Kidney tubule cell (primary cell): ENCODE data around the gene DEDD.
A peak's percentile ranks its signal among the peaks of the same experiment; 100 is the strongest.

Source experiments
- DNase-seq: peaks from one replicate; pipeline ENCODE4 v3.0.0-alpha.2; 2018; ENCODE audit warnings: low spot score

The DEDD gene

DNA sequence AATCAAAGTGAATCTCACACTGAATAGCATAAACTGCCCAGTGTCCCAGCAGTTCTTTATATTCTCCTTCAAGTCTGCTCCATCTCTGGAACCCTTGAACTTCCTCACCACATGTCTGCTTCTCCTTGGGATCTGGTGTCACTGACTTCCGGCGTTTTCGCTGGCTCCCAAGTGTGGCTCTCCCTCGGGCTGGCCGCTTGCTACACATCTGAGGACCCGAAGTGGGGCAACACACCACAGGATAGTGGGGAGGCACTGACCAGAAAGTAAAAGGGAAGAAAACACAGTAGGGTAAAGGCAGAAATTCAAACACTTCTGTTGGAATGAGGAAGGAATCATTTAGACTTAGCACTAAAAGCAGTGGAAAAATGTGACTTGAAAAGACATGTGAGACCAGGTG is 9.5 kb downstream of the DEDD start:
- DNase-seq: no peak

DNA sequence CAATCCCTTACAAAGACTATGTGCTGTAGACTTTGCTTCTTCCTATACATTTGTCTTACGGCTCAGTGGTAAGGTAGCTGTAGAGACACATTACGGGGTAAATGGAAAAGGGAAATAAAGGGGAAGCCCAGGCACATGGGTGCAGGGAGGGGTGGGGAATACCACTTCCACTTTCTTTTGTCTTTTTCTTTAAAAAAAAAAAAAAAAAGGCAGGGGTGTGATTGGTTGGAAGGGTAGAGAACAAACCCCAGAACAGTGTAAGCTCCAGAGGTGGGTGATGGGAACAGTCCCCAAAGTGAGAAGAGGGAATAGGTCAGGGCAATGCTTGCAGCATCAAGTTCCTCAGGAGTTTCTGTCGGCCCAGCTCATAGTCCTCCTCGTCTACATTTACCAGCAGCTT is 10.6 kb downstream of the DEDD start:
- no peak for DNase-seq

DNA sequence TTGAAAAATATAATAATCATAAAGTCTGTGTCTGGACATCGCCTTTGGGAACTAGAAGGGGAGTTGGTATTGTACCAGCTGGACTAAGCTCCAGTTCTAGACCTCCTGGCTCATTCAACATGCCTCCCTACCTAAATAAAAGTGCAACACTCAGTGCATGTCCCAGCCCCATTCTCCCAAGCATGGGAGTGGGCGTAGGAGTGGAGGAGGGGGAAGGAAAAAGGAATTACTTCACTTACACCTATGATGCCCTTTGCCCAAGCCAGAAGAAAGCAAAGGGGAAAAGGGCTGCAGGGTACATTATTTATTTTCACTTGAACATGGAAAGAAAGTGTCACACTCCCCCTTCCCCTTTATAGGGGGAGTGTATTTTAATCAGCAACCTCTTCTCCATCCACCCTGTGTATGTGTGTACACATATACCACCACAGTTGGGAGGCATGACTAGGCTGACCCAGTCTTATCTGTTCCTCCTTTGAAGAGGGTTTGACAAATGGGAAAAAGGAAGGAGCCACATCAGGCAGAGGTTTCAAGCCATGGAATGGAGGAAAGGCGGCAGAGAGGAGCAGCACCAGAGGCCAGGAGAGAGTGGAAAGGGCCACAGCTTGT is 11.3 kb downstream of the DEDD start:
- no peak for DNase-seq

DNA sequence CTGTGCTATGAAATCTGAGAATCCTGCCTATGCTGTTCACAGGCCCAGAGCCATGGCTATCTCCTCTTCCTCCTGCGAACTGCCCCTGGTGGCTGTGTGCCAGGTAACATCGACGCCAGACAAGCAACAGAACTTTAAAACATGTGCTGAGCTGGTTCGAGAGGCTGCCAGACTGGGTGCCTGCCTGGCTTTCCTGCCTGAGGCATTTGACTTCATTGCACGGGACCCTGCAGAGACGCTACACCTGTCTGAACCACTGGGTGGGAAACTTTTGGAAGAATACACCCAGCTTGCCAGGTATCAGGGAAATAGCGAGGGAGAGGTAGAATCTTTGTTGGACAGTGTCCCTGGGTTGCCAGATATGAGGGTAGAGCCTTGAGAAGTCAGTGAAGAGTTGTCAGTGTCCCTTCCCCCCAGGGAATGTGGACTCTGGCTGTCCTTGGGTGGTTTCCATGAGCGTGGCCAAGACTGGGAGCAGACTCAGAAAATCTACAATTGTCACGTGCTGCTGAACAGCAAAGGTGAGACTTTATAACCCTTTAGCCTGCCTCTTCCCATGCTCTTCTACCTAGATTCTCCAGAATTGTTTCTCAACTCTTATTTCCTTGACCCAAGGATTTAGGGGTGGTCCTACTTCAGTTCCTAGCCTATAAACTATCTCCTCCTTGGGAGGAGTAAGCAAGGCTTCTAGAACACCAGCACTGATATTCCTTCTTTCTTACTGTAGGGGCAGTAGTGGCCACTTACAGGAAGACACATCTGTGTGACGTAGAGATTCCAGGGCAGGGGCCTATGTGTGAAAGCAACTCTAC is 13.2 kb downstream of the DEDD start:
- DNase-seq: peak; percentile 91

DNA sequence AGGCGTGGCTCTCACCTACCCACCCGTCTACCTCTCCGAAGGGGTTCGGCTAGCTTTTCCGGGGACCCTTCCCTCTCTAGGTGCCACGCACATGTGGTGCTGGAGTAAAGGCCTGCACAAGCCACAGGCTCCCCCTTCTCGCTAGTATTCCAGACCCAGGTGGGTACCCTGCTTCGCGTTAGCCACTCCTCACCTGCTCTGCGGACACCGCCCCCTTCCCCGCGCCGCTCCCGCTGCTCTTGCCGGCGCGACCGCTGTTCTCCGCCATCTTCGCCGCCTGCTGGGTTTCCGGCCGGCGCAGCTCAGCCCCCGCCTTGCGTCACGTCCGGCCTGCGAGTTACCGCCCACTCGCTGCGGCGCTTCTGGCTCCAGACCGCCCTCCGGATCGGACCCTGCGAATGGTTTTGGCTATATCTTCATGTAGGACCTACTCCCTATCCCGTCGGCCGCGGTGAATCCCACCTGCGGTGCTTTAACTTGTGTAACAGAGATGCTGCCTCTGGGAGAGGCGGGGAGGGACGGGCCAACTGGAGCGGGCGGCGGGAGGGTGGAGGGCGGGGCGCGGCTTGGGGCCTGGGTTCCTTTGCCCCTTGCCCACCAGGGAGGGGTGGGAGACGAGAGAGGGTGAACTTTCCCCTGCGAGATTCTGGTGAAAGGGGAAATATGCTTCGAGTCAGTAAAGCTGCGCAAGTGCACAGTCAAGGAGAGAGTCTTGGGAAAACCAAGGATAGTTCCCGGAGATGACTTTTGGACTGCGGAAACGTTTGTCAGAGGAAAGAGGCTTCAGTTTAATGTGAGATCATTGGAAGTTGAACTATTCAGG is 14.5 kb downstream of the DEDD start, which contains the start of the genes NIT1 and PFDN2:
Gene NIT1 (plus strand): TSS at position 347 of the 823 bp plus-strand sequence. CDS start 72 bp downstream, at position 419.
Gene PFDN2 (minus strand): TSS at position 279 of the 823 bp plus-strand sequence. CDS start 11 bp downstream, at position 268.
- peak; percentile 88 for DNase-seq

DNA sequence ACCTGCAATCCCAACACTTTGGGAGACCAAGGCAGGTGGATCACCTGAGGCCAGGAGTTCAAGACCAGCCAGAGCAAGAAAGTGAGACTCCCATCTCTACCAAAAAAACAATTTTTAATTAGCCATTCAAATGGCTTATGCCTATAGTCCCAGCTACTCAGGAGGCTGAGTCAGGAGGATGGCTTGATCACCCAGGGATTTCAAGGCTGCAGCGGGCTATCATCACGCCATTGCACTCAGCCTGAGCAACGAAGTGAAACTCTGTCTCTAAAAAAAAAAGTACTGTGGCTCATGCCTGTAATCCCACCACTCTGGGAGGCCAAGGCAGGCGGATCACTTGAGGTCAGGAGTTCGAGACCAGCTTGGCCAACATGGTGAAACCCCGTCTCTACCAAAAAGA is 16.5 kb downstream of the DEDD start:
- peak; percentile 21 for DNase-seq

DNA sequence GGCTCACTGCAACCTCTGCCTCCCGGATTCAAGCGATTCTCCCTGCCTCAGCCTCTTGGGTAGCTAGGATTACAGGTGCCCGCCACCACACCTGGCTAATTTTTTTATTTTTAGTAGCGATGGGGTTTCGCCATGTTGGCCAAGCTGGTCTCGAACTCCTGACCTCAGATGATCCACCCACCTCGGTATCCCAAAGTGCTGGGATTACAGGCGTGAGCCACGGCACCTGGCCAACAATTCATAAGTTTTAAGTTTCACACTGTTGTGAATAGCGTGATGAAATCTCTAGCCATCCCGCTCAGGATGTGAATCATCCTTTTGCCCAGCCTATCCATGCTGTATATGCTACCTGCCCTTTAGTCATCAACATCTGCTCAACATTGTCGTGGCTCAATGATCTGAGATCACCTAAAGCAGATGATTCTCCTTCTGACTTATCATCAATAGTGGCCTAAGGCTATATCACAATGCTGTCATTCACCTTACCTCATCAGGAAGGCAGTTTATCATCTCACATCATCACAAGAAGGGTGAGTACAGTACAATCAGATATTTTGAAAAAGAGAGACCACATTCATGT is 17.2 kb downstream of the DEDD start:
- peak; percentile 98 for DNase-seq

DNA sequence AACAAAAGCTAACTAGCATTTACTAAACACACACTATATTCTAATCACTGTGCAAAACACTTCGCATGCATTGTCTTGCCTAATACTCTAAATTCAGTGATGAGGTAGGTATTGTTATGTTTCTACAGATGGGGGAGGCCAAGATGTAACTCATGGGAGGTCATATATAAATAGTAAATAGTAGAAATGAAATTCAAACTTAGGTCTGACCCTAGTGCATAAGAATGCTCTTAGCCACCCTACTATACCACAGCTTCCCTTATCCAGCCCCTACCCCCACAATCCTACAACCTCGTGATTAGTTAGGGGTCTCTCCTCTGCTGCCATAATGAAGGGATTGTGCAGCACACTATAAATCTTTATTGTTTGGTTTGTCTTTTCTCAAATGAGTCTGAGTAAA is 17.9 kb downstream of the DEDD start:
- no peak for DNase-seq

DNA sequence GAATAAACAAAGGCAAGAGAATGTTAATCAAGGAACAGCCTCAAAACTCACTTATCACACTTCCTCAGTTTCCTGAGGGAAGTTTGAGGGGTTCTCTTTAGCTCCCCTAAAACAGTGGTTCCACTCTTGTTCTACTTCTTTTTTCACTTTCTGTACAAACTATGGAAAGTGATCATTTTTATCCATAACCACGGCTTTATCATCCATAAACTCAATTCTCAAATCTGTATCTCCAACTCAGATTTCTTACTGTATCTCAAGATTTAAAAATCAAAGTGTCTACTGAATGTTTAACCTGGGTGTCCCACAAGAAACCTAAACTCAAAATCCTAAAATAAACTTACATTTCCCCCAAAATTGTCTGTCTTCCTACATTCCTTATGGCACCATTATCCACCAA is 18.6 kb downstream of the DEDD start:
- no peak for DNase-seq

DNA sequence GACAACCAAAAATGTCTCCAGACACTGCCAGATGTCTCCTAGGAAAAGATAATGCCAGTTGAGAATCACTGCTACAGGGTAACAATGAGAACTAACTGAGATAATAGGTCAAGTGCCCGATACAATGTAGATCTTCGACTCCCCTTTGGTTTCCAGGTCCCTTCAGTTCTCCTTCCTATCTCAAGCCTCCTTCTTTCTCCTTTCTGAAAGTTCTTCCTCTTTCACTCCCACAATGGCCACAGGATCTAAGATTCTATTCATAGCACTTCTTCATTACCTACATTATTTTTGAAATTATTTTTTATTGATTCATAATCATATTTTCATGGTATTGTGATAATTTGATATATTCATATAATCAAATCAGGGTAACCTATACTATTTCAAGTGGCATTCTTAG is 20.9 kb downstream of the DEDD start:
- DNase-seq: no peak

DNA sequence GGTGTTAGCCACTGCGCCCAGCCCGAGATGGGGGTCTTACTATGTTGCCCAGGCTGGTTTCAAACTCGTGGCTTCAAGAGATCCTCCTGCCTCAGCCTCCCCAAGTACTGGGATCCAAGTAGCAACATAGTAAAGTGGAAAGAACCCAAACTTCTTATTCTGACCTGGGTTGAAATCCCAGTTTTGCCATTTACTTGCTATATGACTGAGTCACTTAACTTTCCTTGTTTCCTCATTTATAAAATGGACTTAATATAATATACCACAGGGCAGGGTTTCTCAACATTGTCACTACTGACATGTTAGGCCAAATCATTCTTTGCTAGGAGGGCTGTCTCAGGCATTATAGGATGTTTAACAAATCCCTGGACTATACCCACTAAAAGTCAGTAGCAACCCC is 21.4 kb downstream of the DEDD start:
- DNase-seq: no peak

DNA sequence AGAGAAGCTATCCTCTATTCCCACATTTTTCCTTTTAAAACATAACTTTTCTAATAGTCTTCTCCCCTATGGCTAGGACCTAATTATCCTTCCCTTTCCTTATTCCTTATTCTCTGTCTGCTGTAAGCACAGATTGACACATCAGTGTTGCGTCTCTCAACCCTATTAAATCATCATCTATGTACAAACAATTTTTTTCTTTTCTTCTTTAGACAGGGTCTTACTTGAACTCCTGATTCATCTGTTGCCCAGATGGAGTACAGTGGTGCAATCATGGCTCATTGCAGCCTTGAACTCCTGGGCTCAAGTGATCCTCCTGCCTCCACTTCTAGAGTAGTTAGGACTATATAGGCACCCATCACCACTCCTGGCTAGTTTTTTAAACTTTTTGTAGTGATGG is 26.0 kb downstream of the DEDD start:
- DNase-seq: no peak

DNA sequence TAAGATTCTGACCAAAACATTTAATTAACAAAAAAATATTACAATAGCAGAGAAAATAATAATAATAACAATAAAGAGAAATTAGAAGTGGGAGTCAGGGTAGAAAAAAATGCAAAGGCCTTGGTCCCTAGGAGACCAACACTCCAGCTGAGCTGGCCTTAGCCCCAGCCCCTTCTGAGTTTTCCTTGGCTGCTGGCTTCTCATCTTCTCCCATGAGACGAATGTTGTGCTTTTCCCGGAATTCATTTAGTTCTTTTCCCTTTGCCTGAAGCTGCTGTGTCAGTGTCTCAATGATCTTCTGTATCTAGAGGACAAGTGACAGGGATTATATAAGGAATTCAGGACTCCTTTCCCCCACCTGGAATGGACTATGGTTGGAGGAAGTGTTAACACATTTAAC is 31.9 kb downstream of the DEDD start:
- no peak for DNase-seq

DNA sequence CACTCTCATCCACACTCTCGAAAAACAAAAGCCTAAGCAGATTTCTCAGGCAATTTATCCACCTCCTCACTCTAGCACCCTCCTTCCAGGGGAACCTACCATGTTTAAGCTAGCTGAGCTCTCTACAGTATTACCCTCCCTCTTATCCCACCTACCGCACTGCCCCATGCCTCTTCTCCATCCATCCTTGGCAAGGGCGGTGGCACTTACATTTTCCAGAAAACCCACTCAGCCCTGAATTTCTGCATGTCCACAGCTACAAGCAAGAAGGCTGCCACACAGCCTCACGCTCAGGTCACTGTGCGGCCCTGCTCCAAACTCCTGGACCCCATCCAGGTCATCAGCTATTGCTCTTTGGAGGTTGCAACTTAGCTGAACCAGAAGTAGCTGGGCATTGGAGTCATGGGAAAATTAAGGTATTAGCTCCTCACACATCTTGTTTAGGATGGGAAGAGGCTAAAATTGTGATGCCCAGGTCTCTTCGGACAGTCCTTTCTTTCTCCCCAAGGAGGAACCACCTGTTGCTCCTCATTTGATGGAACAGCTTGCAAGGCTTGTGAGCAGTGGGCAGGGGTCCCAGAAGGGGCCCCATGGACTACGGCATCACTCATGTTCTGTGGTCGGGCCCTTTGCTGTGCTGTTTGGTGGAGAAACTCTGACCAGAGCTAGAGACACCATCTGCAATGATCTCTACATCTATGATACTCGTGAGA is 33.2 kb downstream of the DEDD start:
- peak; percentile 26 for DNase-seq

DNA sequence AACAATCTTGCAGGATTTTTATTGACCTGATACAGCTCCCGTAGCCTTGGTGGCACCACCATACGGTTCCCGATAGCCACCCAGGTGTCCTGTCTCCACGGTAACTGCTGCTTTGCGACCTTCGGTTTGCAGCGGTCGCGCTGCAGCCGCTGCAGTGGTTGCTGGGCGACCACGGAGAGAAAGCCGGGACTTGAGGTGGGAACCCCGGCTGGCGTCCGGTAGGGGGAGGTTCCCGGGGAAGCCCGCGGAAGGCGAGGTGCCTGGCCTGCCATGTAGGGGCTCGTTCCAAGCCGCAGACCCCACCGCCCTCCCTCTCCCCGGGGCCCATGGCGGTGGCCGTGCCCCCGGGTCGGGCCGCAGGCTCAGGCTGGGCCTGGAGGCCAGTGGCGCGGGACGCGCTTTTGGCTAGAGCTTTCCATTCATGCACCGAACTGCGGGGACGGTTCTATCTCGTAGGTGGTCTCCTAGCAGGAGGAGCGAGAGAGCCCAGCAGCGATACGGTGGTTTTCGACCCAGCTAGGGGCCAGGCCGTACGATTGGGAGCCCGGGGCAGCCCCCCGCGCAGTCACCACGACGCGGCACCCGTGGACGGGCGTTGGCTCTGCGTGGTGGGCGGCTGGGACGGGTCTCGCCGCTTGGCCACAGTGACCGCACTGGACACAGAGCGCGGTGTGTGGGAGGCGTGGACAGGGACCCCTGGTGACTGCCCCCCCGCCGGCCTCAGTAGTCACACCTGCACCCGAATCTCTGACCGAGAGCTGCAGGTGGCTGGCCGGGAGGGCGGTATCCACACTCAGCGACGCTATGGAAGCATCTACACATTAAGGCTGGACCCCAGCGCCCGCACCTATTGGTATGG is 34.0 kb downstream of the DEDD start, which contains the start of gene KLHDC9:
Gene KLHDC9 (plus strand): TSS at position 152 of the 859 bp plus-strand sequence. CDS start 175 bp downstream, at position 327.
- peak; percentile 94 for DNase-seq

DNA sequence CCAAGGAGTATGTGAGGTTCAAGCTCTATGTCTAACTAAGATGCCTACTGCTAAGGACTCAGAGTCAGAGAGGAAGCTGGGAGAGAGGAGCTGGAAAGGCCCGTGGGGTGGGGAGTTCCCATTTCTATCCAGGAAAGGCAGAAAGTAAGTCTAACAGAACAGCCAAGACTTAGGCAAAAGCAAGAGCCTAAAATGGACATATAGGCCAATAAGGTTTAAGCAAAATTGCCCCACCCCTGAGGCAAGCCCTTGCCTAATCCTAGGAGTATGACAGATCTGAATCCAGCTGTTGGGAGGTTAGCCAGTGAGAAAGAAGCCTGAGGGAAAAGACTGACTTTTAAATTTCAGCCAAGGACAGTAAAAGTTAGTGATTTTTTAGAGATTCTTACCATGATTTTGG is 35.9 kb downstream of the DEDD start:
- no peak for DNase-seq

DNA sequence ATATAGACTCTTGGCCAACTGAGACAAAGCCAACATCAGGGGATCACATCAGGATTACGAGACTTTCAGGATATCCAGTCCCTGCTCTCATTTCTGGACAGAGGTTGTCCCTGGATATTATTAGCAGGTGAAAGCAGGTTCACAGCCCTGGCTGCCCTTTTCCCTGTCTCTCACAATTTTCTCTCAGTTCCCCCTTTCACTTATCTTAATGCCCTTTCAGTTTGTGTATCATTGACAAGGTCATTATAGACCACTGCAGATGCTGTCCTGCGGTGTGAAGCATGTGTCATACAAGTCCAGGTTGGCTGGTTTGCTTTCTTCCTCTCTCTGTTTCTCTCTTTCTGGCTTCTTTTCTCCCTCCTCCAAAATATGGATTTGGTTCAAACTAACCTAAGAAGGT is 36.5 kb downstream of the DEDD start:
- DNase-seq: no peak

DNA sequence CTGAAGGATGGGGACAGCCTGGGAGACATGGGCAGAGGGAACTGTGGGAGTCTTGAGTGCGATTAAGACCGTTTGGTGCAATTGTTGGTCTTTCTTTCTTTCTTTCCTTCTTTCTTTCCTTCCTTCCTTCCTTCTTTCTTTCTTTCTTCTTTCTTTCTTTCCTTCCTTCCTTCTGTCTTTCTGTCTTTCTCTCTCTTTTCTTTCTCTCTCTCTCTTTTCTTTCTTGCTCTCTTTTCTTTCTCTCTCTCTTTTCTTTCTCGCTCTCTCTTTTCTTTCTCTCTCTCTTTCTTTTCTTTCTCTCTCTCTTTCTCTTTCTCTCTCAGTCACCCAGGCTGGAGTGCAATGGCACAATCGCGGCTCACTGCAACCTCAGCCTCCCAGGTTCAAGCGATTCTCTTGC is 37.2 kb downstream of the DEDD start:
- no peak for DNase-seq

DNA sequence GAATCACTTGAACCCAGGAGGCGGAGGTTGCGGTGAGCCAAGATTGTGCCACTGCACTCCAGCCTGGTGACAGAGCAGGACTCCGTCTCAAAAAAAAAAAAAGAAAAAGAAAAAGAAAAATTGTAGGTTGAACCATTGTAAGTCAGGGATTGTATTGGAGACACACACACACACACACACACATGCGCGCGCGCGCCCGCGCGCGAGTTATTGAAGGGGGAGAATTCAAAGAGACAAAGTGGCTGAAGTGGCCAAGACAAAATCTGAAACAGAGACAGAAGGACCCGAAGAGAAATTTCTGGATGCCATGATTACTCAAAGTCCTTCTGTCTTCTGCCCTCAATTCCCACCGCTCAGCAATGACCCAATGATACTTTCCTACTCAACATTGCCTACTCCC is 38.0 kb downstream of the DEDD start:
- DNase-seq: no peak

DNA sequence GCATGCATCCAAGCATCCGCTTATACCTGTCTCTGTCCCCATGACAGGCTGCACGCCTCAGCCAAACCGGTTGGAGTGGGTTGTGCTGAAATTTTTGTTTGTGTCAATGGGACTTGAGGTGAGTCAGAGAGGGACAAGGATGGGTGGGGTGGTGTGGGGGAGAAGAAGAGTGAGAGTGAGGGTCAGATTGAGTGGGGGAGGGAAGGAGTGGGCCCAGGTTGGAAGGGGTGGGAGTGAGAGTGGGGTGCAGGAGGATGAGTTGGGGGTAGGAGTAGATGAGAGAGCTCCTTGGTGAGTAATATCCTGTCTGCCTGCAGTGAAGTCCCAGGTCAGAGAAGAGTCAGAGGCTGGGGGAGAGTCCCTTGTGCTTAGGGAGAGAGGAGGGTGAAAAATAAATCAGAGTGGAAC is 39.8 kb downstream of the DEDD start:
- DNase-seq: peak; percentile 78
